Natural killer cell (primary cell): ENCODE data around the gene GAMT. TPM values are rescaled to one million over a fixed set of nuclear protein-coding genes. Genes with fewer than 3 reads are reported as not detected.

Experiments
- ATAC-seq, 3 donors: fragments of 150-1000 bp in 2 of 3; fragments of 200-7000 bp in 1 of 3; cut with Tn5 transposase; 1 replicate in 1 of 3; 2 replicates in 2 of 3; pipeline ENCODE4 v1.10.0; 2021; ENCODE audit warnings: mild to moderate bottlenecking in 2 of 3, moderate library complexity in 2 of 3
- DNase-seq, 2 donors: peaks; one replicate each; pipeline versions ENCODE4 v3.0.0 to v3.0.0-alpha.2; 2013 to 2021; ENCODE audit warnings: mixed read lengths in 1 of 2
- H3K27ac ChIP-seq: one replicate; pipeline ENCODE4 v1.5.1; 2013; ENCODE audit warnings: mild to moderate bottlenecking, low read length
- H3K27me3 ChIP-seq: one replicate; pipeline ENCODE4 v1.6.1; 2013; ENCODE audit warnings: low read length; ENCODE audit not compliant: control insufficient read depth, insufficient read depth
- H3K36me3 ChIP-seq: one replicate; pipeline ENCODE4 v1.6.1; 2013; ENCODE audit warnings: low read length; ENCODE audit not compliant: control insufficient read depth, insufficient read depth
- H3K4me1 ChIP-seq: one replicate; pipeline ENCODE4 v1.6.1; 2013; ENCODE audit warnings: low read length; ENCODE audit not compliant: control insufficient read depth, insufficient read depth
- H3K4me3 ChIP-seq: one replicate; pipeline ENCODE4 v1.5.1; 2013; ENCODE audit warnings: low read length
- H3K9me3 ChIP-seq: one replicate; pipeline ENCODE4 v1.6.1; 2013; ENCODE audit warnings: low read length; ENCODE audit not compliant: control insufficient read depth, insufficient read depth
- H3K27ac Mint-ChIP-seq, 2 donors: one replicate each; pipeline ENCODE4 v1.8.0; 2022; ENCODE audit warnings: mild to moderate bottlenecking in 2 of 2, mixed read lengths in 2 of 2, moderate library complexity in 1 of 2
- H3K27me3 Mint-ChIP-seq, 2 donors: one replicate each; pipeline ENCODE4 v1.8.0; 2022; ENCODE audit warnings: low read depth in 2 of 2, mixed read lengths in 2 of 2
- H3K36me3 Mint-ChIP-seq: one replicate; pipeline ENCODE4 v1.8.0; 2022; ENCODE audit warnings: mixed read lengths
- H3K4me1 Mint-ChIP-seq, 2 donors: one replicate each; pipeline ENCODE4 v1.8.0; 2022; ENCODE audit warnings: mixed read lengths in 2 of 2
- H3K4me3 Mint-ChIP-seq: one replicate; pipeline ENCODE4 v1.8.0; 2022; ENCODE audit warnings: mild to moderate bottlenecking, moderate library complexity, mixed read lengths
- H3K9me3 Mint-ChIP-seq, 2 donors: one replicate each; pipeline ENCODE4 v1.8.0; 2022; ENCODE audit warnings: mixed read lengths in 2 of 2
- WGBS: methylation state at CpG from one replicate; pipeline ENCODE4 v1.1.7; 2013; ENCODE audit warnings: missing lambda C conversion rate; ENCODE audit not compliant: insufficient coverage; 5-methylcytosine and 5-hydroxymethylcytosine counted together
- intact Hi-C: fragments of 100-400 bp; cut with micrococcal nuclease; formaldehyde crosslinking; loops from one replicate; pipeline ENCODE4 v1.14.2; 2022
- total RNA-seq, 4 donors: library from RNA; stranded (reverse); fragments of 120-200 nt in 1 of 4; gene quantifications; one replicate each; pipeline versions ENCODE4 v1.2.3 to v1.2.4, GENCODE V29; 2013 to 2022
- TF ChIP-seq, protein P1 (sequence below): fragments of 200-600 bp; IDR thresholded peaks from one replicate; pipeline ENCODE4 v1.8.0; 2022; ENCODE audit warnings: antibody characterized with exemption

Gene GAMT
- total RNA-seq, 3 donors from 2014 or later (not counting 1 experiment from before 2014, with no cell fraction given): 5.1 to 7.5 (median 7.1) TPM

DNA sequence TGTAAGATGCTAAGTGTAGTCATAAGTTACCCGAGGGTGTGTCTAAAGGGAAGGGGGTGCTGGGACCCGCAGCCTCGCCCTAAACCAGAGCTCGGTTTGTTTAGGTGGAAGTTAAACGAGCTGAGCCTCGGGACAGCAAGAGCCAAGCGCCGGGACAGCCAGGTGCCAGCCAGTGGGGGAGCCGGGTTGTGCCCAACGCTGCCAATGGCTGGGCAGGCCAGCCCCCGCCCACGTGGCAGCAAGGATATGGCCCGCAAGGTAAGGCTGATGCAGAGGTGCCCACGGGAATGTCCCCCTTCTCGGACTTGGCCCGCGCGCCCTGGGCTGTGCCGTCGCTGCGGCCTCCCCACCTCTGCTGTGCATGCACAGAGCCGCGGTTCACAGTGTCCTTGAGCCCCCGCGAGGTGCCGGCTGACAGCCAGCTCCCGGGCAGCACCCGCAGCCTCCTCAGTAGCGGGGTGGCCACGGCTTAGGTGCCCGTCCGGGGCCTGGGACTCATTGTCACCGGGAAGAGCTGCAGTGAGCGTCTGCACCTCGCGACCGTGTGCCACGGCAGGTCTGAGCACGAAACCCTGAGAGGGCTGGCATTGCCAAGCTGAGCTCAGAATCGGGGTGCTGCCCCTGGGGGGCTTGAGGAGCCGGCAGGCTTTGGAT is 27.5 kb upstream of the GAMT start:
- ATAC-seq: no peak
- Mint-ChIP-seq H3K36me3 (no peaks in the 10 kb centered on the region), H3K4me3 (no peak overlapping the region), H3K9me3 (no peaks in the 10 kb centered on the region), H3K27me3 (no peaks in the 10 kb centered on the region), H3K27ac (no peak overlapping the region), H3K4me1 (no peaks in the 10 kb centered on the region)
- WGBS: 97% methylated on average over 41 of the region's 41 CpGs
- Histone ChIP-seq H3K27me3 (no peaks in the 10 kb centered on the region), H3K9me3 (no peaks in the 10 kb centered on the region), H3K4me1 (no peaks in the 10 kb centered on the region), H3K4me3 (no peak overlapping the region), H3K27ac (no peak overlapping the region), H3K36me3 (peaks cover 65% of the 10 kb centered on the region)
- intact Hi-C loops: no loop called here
- DNase-seq: no peak
- TF ChIP-seq, protein P1, sequence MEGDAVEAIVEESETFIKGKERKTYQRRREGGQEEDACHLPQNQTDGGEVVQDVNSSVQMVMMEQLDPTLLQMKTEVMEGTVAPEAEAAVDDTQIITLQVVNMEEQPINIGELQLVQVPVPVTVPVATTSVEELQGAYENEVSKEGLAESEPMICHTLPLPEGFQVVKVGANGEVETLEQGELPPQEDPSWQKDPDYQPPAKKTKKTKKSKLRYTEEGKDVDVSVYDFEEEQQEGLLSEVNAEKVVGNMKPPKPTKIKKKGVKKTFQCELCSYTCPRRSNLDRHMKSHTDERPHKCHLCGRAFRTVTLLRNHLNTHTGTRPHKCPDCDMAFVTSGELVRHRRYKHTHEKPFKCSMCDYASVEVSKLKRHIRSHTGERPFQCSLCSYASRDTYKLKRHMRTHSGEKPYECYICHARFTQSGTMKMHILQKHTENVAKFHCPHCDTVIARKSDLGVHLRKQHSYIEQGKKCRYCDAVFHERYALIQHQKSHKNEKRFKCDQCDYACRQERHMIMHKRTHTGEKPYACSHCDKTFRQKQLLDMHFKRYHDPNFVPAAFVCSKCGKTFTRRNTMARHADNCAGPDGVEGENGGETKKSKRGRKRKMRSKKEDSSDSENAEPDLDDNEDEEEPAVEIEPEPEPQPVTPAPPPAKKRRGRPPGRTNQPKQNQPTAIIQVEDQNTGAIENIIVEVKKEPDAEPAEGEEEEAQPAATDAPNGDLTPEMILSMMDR: no peak

DNA sequence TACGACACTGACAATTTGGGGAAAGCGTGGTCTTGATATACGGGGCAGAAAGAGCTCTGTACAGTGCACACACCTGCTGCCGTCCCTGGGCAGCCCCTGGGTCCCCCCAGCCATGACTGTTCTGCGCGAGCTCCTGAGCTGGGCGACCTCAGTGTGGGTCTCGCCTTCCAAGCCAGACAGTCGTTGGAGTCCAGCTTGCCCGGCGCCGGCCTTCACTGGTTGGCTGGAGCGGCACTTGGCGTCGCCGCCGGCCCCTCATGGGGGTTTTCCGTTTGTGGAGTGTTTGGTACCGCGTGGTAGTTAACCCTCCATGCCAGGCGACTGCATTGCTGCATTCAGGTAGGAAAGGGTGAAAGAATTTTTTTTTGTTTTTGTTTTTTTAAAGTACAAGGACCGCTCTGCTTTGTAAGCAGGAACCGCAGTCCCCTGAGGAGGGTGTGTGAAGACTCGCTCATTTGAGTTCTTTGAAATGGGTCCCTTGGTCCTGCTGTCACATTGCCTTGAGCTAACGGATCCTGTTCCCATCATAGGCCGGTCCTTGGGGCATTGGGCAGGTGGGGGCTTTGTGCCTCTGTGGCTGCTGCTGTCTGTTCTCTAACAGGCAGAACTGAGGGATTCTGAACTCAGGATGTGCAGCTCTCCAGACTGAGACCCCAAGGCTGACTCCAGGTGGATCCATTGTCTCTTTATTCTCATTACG is 26.0 kb upstream of the GAMT start:
- ATAC-seq (no peak), DNase-seq (no peak)
- H3K4me1 Mint-ChIP-seq: peaks cover 0 to 4% of the 10 kb centered on the region in 2 donors
- H3K4me3 ChIP-seq: no peak overlapping the region
- WGBS: 93% methylated on average over 27 of the region's 27 CpGs
- TF ChIP-seq, protein P1: no peak
- no peaks in the 10 kb centered on the region for H3K27me3 ChIP-seq
- no peak overlapping the region for H3K27ac Mint-ChIP-seq
- H3K36me3 ChIP-seq: peaks cover 64% of the 10 kb centered on the region
- no peaks in the 10 kb centered on the region for H3K9me3 Mint-ChIP-seq
- H3K27me3 Mint-ChIP-seq: no peaks in the 10 kb centered on the region
- intact Hi-C loops: no loop called here
- H3K27ac ChIP-seq: no peak overlapping the region
- no peaks in the 10 kb centered on the region for H3K36me3 Mint-ChIP-seq
- H3K4me1 ChIP-seq: no peaks in the 10 kb centered on the region
- H3K9me3 ChIP-seq: no peaks in the 10 kb centered on the region
- no peak overlapping the region for H3K4me3 Mint-ChIP-seq

DNA sequence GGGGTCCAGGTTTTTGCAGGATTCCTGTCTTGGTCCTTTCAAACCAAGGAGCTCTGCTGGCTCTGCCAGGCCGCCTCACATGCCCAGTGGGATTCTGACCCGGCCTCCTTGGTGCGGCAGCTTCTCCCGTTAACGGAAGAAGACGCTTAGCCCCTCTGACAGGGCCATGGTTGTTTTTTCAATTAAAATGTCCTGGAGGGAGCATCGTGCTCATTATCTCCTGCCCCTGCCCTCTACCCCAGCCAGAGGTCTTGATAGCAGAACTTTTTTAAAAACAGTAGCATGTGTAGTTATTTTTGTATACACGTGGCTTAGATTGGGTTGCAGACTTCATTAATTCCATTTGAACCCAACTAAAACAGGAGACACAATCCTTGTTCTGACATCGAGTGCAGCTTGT is 25.4 kb upstream of the GAMT start:
- TF ChIP-seq, protein P1: no peak
- H3K36me3 ChIP-seq: peaks cover 64% of the 10 kb centered on the region
- H3K27ac ChIP-seq: no peak overlapping the region
- no peaks in the 10 kb centered on the region for H3K9me3 ChIP-seq
- no peak for ATAC-seq
- 93% methylated on average over 9 of the region's 9 CpGs for WGBS
- Mint-ChIP-seq H3K27ac (no peak overlapping the region), H3K27me3 (no peaks in the 10 kb centered on the region), H3K9me3 (no peaks in the 10 kb centered on the region), H3K36me3 (no peaks in the 10 kb centered on the region), H3K4me1 (peaks cover 0 to 4% of the 10 kb centered on the region in 2 donors), H3K4me3 (no peak overlapping the region)
- no peaks in the 10 kb centered on the region for H3K27me3 ChIP-seq
- H3K4me3 ChIP-seq: no peak overlapping the region
- intact Hi-C loops: no loop called here
- no peak for DNase-seq
- H3K4me1 ChIP-seq: no peaks in the 10 kb centered on the region
